GM19455 (cell line): ENCODE results near the gene ASPHD2.
"Not testable (repeated sequence)": the region's sequence is repeated elsewhere in the genome, so short reads cannot be mapped to it uniquely, and the experiment has no call there.

Source experiments
- ATAC-seq: cut with Tn5 transposase; IDR thresholded peaks from one replicate; pipeline ENCODE4 v1.9.1; 2021; ENCODE audit not compliant: unreplicated experiment

Gene ASPHD2

DNA sequence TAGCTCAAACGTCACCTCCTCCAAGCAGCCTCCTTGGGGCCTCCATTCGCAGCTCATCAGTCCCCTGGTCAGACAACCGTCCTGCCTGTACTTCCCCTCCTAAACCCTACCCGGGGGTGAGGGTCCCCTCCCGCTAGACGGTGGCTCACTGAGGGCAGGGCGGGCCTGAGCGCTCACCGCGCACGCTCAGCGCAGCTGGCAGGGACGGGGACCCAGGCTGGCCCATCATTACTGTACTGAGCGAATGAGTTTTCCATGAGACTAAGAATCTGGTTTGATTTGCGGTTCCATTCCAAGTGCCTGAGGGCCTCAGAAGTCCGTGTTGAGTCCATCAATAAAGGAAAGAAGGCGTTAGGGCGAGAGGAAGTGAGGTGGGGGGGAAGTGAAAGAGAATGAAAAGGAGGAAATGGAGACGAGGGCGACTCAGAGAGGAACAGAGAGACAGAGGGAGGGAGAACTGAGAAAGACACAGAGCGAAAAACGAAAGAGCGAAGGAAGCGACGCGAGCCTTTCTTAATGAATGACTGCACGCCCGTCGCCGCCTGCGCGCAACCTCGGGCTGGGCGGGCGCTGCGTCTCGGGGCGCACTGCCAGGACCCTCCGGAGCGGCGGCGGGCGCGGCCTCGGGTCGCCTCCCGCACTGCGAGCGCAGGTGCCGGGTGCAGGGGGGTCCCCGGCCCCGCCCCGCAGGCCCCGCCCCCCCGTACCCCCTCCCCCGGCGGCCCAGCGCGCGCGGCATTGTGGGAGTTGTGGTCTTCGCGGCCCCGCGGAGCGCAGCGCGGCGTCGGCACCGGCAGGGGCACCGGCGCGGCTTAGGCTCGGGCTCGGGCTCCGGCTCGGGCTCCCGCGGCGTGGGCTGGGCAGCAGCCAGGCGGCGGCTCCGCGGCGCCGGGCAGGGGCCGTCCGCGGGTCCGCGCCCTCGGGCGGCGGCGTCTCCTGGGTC, at the start of gene ASPHD2:
ASPHD2 (plus strand) TSS at position 746 of the 943 bp plus-strand sequence. CDS start 4,356 bp downstream, outside the sequence.
- ATAC-seq = peak; percentile 77

- no peak for ATAC-seq
Observed at GRCh38 chr22:26380072-26380830, 48.8 kb upstream of the ASPHD2 start.

DNA sequence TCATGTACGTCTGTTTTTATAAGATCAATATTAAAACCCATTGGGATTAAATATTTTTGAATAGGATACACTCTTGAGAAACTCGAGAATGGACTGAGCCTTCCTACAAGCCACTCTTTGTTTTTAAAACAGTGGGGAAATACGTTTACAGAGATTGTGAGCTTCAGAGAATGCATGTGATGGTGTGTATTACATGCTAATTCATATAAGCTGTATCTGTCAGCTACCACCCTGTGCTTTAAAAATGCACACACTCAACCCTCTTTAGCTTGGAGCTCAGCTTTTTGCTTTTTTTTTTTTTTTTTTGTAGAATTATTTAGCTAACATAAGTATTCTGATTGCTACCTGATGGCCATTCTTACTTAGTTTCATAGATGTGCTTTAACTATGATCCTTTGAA, 46.3 kb upstream of the ASPHD2 start:
- no peak for ATAC-seq

DNA sequence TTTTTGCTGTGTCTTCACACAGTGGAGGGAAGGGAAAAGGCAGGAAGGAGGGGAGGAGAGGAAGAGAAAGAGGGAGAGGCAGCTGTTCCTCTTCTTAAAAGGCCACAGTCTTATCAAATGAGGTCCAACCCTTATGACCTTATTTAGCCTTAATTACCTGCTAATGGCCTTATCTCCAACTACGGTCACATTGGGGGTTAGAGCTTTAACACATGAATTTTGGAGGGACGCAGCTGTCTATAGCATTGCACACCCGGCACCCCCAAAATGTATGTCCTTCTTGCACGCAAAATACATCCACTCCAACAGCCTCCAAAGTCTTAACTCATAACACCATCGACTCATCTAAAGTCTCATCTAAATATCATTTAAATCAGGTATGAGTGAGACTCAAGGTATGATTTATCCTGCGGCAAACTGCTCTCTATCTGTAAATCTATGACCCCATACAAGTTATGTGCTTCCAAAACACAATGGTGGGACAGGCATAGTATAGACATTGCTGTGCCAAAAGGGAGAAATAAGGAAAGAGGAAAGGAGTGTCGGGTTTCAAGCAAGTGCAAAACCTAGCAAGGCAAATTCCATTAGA, 45.0 kb upstream of the ASPHD2 start:
- no peak for ATAC-seq

DNA sequence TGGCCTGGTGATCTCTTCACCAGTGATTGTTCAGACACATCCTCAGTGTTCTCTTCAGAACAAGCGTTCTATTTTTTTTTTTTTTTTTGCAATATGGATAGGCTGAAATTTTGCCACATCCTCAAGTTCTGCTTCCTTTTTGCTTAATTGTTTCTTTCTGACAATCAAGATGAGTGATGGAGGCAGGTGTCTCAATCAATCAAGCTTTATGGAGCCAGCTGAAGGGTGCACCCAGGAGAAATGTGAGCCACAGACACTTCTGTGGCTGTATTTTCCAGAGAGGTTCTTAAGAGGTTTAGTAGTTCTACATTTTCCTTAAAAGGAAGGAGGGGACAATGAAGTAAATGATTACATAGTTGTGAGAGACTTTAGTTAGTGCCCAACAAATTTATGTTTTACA, 43.9 kb upstream of the ASPHD2 start:
- ATAC-seq = no peak

- no peak for ATAC-seq
Observed at GRCh38 chr22:26389125-26389524, 39.9 kb upstream of the ASPHD2 start.

DNA sequence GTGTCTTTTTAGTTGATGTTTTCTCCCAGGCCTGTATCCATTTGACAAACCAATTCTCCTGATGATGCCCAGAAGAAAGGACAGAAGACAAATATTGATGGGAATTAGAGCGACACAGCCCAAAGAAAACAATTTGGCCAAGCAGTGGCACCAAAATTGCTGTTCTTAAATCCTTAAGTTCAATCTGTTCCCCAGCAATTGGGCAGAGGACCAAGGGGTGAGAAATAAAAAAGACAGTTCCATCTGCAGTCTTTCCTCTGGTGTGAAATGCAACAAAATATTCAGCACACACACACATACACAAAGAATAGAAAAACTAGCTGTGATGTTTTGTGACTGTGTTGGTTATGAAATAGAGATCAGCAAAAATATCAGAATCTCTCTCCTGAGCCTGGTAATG, 38.0 kb upstream of the ASPHD2 start:
- no peak for ATAC-seq

GRCh38 chr22:26391623-26392022, 37.4 kb upstream of the ASPHD2 start:
- no peak for ATAC-seq

DNA sequence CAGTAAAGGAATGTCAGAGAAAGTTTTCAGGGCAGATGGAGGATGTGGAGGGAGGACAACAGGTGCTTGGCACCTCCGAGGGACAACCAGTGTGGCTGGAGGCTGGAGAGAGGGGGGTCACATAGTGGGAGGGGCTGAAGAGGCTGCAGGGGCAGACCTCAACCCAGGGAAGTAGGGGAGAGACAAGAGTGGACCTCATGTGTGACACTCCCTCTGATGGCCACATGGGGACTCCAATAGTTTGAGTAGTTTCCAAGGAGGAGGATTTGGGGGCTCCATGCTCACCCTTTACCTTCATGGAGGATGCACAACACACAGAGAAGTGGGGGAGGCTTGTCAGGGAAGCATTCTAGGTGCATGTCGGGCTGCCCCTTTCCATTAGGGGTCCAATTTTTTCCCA, 35.1 kb upstream of the ASPHD2 start:
- ATAC-seq = no peak

DNA sequence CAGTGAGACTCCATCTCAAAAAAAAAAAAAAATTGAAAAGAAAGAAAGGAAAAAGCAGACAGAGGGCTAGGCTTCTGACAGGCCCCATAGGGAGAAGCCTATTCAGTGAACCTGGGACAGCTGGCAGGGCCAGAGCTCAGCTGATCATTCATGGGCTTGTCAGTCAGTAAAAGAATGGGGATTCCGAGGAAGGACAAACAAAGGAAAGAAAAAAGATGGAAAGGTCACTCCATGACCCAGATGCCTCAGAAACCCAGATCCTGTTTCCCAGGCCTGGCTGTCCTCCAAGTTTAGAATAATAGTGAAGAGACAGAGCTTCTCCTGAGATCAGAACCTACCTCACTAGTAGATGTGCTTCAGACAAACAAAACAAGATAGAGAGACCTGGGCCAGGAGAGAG, 34.3 kb upstream of the ASPHD2 start:
- ATAC-seq = no peak

- ATAC-seq = no peak
Observed at GRCh38 chr22:26395926-26396325, 33.1 kb upstream of the ASPHD2 start.

DNA sequence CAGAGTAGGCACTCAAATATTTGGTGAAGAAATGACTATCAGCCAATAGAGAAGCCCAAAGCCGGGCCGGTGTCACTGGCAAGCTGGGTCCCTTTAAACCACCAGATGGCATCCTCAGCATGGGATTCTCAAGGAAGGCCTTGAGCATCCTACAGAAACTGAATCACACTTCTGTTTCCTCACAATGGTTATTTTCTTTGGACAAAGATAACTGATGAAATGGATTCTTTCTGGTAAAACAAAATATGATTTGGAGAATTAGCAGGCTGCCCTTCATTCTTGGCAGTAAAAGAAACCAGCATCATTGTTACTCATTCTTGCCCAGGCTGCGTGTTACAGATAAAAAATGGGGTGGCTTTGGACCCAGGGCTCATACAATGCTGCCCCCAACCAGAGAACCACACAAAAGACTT, 30.3 kb upstream of the ASPHD2 start:
- no peak for ATAC-seq

- ATAC-seq = no peak
Observed at GRCh38 chr22:26399289-26399688, 29.8 kb upstream of the ASPHD2 start.

GRCh38 chr22:26401726-26402125, 27.3 kb upstream of the ASPHD2 start:
- ATAC-seq = no peak

GRCh38 chr22:26404851-26405421, 24.1 kb upstream of the ASPHD2 start:
- ATAC-seq = no peak

- ATAC-seq = no peak
Observed at GRCh38 chr22:26406118-26406517, 22.9 kb upstream of the ASPHD2 start.

DNA sequence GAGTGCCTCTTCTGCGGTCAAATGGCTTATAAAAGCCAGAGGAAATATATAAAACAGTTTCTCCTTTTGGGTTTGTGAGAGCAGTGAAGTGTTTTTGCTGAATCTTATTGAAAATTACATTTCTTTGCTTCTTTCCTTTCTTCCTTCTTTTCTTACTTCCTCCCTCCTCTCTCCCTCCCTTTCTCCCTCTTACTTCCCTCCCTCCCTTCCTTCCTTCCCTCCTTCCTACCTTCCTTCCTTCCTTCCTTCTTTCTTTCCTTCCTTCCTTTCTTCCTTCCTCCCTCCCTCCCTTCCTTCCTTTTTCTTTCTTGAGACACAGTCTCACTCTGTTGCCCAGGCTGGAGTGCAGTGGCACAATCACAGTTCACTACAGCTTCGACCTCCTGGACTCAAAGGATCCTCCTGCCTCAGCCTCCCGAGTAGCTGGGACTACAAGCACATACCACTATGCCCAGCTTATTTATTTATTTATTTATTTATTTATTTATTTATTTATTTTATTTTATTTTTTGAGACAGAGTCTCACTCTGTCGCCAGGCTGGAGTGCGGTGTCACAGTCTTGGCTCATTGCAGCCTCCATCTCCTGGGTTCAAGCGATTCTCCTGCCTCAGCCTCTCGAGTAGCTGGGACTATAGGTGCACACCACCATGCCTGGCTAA, 20.4 kb upstream of the ASPHD2 start:
- ATAC-seq = not testable (repeated sequence)

- no peak for ATAC-seq
Observed at GRCh38 chr22:26409719-26410335, 19.2 kb upstream of the ASPHD2 start.

GRCh38 chr22:26410386-26410785, 18.7 kb upstream of the ASPHD2 start:
- ATAC-seq = no peak

DNA sequence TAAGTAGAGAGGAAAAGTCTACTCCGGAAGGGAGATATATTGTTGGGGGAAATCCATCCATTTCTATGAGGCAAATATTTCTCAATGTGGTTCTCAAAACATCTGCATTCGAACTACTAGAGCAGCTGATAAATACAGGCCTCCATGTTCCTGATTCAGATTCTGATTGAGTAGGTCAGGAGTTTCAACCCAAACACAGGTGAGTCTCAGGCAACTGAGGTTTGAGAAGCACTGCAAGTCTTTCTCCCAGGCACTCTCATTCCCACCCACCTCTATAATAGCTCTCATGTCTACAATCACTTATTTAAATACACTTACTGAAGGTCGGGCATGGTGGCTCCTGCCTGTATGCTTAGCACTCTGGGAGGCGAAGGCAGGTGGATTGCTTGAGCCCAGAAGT, 14.7 kb upstream of the ASPHD2 start:
- ATAC-seq = no peak
